ENCODE data around the gene RSRC1. TPM values are rescaled to one million over a fixed set of nuclear protein-coding genes. Genes with fewer than 3 reads are reported as not detected.

The RSRC1 gene
- polyA plus RNA-seq, 1 experiment = 2.7 TPM

GRCh38 chr3:158258619-158259018 is 148.7 kb downstream of the RSRC1 start:
- H3K36me3 ChIP-seq (ENCODE audit: control insufficient read depth, insufficient read depth, low read length) = no peaks in the 10 kb centered on the region
- no peaks in the 10 kb centered on the region for H3K27me3 ChIP-seq (ENCODE audit: control insufficient read depth, insufficient read depth, low read length)
- no peak overlapping the region for H3K4me3 ChIP-seq (ENCODE audit: low read depth, low read length)
- CTCF ChIA-PET = no interaction called here
- no peak for TF ChIP-seq CTCF (IDR thresholded peaks at IDR 0.05; ENCODE audit: insufficient read depth, low read depth, low read length)
- DNase-seq (ENCODE audit: low read depth) = no peak
- POLR2A ChIA-PET = no interaction called here

- ChIA-PET POLR2A (no interaction called here), CTCF (no interaction called here)
- no peak for DNase-seq (ENCODE audit: low read depth)
- no peak overlapping the region for H3K4me3 ChIP-seq (ENCODE audit: low read depth, low read length)
- no peaks in the 10 kb centered on the region for H3K27me3 ChIP-seq (ENCODE audit: control insufficient read depth, insufficient read depth, low read length)
- no peaks in the 10 kb centered on the region for H3K36me3 ChIP-seq (ENCODE audit: control insufficient read depth, insufficient read depth, low read length)
- no peak for TF ChIP-seq CTCF (IDR thresholded peaks at IDR 0.05; ENCODE audit: insufficient read depth, low read depth, low read length)
Measured at GRCh38 chr3:158260392-158260791, 150.5 kb downstream of the RSRC1 start.

GRCh38 chr3:158261371-158261991 is 151.6 kb downstream of the RSRC1 start:
- H3K27me3 ChIP-seq (ENCODE audit: control insufficient read depth, insufficient read depth, low read length) = no peaks in the 10 kb centered on the region
- CTCF ChIA-PET = no interaction called here
- no peak for DNase-seq (ENCODE audit: low read depth)
- POLR2A ChIA-PET = no interaction called here
- no peak for TF ChIP-seq CTCF (IDR thresholded peaks at IDR 0.05; ENCODE audit: insufficient read depth, low read depth, low read length)
- H3K4me3 ChIP-seq (ENCODE audit: low read depth, low read length) = no peak overlapping the region
- no peaks in the 10 kb centered on the region for H3K36me3 ChIP-seq (ENCODE audit: control insufficient read depth, insufficient read depth, low read length)

- Histone ChIP-seq H3K27me3 (ENCODE audit: control insufficient read depth, insufficient read depth, low read length) (no peaks in the 10 kb centered on the region), H3K4me3 (ENCODE audit: low read depth, low read length) (no peak overlapping the region), H3K36me3 (ENCODE audit: control insufficient read depth, insufficient read depth, low read length) (no peaks in the 10 kb centered on the region)
- ChIA-PET CTCF (no interaction called here), POLR2A (no interaction called here)
- TF ChIP-seq CTCF (IDR thresholded peaks at IDR 0.05; ENCODE audit: insufficient read depth, low read depth, low read length) = no peak
- DNase-seq (ENCODE audit: low read depth) = no peak
Measured at GRCh38 chr3:158264894-158265293, 155.0 kb downstream of the RSRC1 start.

- CTCF ChIA-PET = no interaction called here
- Histone ChIP-seq H3K36me3 (ENCODE audit: control insufficient read depth, insufficient read depth, low read length) (no peaks in the 10 kb centered on the region), H3K27me3 (ENCODE audit: control insufficient read depth, insufficient read depth, low read length) (no peaks in the 10 kb centered on the region), H3K4me3 (ENCODE audit: low read depth, low read length) (no peak overlapping the region)
- POLR2A ChIA-PET = no interaction called here
- TF ChIP-seq CTCF (IDR thresholded peaks at IDR 0.05; ENCODE audit: insufficient read depth, low read depth, low read length) = no peak
- no peak for DNase-seq (ENCODE audit: low read depth)
Measured at GRCh38 chr3:158267015-158267414, 157.1 kb downstream of the RSRC1 start.
